Left hindlimb (tissue), 1 donor: ENCODE results near the gene TSPAN12.
"Not testable (repeated sequence)": the region's sequence is repeated elsewhere in the genome, so short reads cannot be mapped to it uniquely, and the experiment has no call there.

Source experiments
- DNase-seq: peaks from one replicate; pipeline ENCODE4 v3.0.0-alpha.2; 2018

Gene TSPAN12

GRCh38 chr7:120802751-120803150, 55.2 kb downstream of the TSPAN12 start:
- DNase-seq, result no peak

GRCh38 chr7:120799813-120800475, 58.0 kb downstream of the TSPAN12 start:
- DNase-seq, result no peak

- DNase-seq, result no peak
Observed at GRCh38 chr7:120799147-120799546, 58.8 kb downstream of the TSPAN12 start.

- no peak for DNase-seq
Observed at GRCh38 chr7:120797026-120797645, 60.8 kb downstream of the TSPAN12 start.

- DNase-seq, result no peak
Observed at GRCh38 chr7:120794106-120794729, 63.7 kb downstream of the TSPAN12 start.

- DNase-seq, result no peak
Observed at GRCh38 chr7:120793213-120793936, 64.6 kb downstream of the TSPAN12 start.

- no peak for DNase-seq
Observed at GRCh38 chr7:120792861-120793130, 65.1 kb downstream of the TSPAN12 start.

- DNase-seq, result peak; percentile 67
Observed at GRCh38 chr7:120792091-120792860, 65.7 kb downstream of the TSPAN12 start.

- no peak for DNase-seq
Observed at GRCh38 chr7:120785095-120785494, 72.8 kb downstream of the TSPAN12 start.

GRCh38 chr7:120783721-120784120, 74.2 kb downstream of the TSPAN12 start:
- no peak for DNase-seq

- no peak for DNase-seq
Observed at GRCh38 chr7:120783273-120783672, 74.7 kb downstream of the TSPAN12 start.

- not testable (repeated sequence) for DNase-seq
Observed at GRCh38 chr7:120781924-120782323, 76.0 kb downstream of the TSPAN12 start.

- DNase-seq, result no peak
Observed at GRCh38 chr7:120780938-120781337, 77.0 kb downstream of the TSPAN12 start.

- not testable (repeated sequence) for DNase-seq
Observed at GRCh38 chr7:120780451-120780850, 77.5 kb downstream of the TSPAN12 start.

- DNase-seq, result not testable (repeated sequence)
Observed at GRCh38 chr7:120779078-120779477, 78.9 kb downstream of the TSPAN12 start.

- DNase-seq, result no peak
Observed at GRCh38 chr7:120775755-120776154, 82.2 kb downstream of the TSPAN12 start.

GRCh38 chr7:120774481-120774880, 83.5 kb downstream of the TSPAN12 start:
- no peak for DNase-seq

GRCh38 chr7:120770206-120770605, 87.7 kb downstream of the TSPAN12 start:
- no peak for DNase-seq

- DNase-seq, result no peak
Observed at GRCh38 chr7:120760851-120761250, 97.1 kb downstream of the TSPAN12 start.

GRCh38 chr7:120760050-120760449, 97.9 kb downstream of the TSPAN12 start:
- DNase-seq, result no peak

- no peak for DNase-seq
Observed at GRCh38 chr7:120743128-120743527, 114.8 kb downstream of the TSPAN12 start.

- no peak for DNase-seq
Observed at GRCh38 chr7:120742372-120742771, 115.6 kb downstream of the TSPAN12 start.
